ENCODE data around the gene RALGDS.
"Not testable (repeated sequence)": the region's sequence is repeated elsewhere in the genome, so short reads cannot be mapped to it uniquely, and the experiment has no call there.

RALGDS gene

DNA sequence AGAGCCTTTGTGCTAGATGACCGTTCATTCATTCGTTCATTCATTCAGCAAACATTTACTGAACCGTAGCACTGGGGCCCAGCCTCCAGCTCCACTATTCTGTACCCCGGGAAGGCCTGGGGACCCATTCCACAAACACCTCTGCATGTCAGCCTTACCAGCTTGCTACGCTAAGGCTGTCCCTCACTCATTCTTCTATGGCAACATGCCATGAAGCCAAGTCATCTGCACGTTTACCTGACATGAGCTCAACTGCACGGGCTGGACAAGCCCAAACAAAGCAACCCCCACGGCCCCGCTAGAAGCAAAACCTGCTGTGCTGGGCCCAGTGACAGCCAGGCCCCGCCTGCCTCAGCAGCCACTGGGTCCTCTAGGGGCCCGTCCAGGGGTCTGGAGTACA lies 53.2 kb downstream of the RALGDS start:
- DNase-seq (ENCODE audit: low read depth, low spot score) = no peak

DNA sequence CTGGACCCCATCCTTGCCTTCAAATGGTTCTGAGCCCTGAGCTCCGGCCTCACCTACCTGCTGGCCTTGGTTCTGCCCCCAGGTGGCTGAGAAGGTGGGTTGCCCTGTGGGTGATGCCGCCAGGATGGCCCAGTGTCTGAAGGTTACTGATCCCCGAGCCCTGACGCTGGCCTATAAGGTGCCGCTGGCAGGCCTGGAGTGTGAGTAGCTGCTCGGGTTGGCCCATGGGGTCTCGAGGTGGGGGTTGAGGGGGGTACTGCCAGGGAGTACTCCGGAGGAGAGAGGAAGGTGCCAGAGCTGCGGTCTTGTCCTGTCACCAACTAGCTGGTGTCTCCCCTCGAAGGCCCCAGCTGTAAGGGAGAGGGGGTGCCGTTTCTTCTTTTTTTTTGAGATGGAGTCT lies 54.0 kb downstream of the RALGDS start:
- no peak for DNase-seq (ENCODE audit: low read depth, low spot score)

DNA sequence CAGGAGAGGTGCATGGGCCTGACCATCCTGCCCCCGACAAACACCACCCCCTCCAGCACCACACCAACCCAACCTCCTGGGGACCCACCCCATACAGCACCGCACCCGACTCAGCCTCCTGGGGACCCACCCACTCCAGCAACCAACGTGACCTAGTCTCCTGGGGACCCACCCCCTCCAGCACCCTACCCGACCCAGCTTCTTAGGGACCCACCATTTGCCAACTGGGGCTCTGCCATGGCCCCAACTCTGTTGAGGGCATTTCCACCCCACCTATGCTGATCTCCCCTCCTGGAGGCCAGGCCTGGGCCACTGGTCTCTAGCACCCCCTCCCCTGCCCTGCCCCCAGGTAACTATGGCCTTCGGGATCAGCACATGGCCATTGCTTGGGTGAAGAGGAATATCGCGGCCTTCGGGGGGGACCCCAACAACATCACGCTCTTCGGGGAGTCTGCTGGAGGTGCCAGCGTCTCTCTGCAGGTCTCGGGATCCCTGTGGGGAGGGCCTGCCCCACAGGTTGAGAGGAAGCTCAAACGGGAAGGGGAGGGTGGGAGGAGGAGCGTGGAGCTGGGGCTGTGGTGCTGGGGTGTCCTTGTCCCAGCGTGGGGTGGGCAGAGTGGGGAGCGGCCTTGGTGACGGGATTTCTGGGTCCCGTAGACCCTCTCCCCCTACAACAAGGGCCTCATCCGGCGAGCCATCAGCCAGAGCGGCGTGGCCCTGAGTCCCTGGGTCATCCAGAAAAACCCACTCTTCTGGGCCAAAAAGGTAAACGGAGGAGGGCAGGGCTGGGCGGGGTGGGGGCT lies 54.7 kb downstream of the RALGDS start:
- no peak for DNase-seq (ENCODE audit: low read depth, low spot score)

DNA sequence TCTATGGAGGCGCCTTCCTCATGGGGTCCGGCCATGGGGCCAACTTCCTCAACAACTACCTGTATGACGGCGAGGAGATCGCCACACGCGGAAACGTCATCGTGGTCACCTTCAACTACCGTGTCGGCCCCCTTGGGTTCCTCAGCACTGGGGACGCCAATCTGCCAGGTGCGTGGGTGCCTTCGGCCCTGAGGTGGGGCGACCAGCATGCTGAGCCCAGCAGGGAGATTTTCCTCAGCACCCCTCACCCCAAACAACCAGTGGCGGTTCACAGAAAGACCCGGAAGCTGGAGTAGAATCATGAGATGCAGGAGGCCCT lies 56.0 kb downstream of the RALGDS start:
- DNase-seq (ENCODE audit: low read depth, low spot score) = no peak

DNA sequence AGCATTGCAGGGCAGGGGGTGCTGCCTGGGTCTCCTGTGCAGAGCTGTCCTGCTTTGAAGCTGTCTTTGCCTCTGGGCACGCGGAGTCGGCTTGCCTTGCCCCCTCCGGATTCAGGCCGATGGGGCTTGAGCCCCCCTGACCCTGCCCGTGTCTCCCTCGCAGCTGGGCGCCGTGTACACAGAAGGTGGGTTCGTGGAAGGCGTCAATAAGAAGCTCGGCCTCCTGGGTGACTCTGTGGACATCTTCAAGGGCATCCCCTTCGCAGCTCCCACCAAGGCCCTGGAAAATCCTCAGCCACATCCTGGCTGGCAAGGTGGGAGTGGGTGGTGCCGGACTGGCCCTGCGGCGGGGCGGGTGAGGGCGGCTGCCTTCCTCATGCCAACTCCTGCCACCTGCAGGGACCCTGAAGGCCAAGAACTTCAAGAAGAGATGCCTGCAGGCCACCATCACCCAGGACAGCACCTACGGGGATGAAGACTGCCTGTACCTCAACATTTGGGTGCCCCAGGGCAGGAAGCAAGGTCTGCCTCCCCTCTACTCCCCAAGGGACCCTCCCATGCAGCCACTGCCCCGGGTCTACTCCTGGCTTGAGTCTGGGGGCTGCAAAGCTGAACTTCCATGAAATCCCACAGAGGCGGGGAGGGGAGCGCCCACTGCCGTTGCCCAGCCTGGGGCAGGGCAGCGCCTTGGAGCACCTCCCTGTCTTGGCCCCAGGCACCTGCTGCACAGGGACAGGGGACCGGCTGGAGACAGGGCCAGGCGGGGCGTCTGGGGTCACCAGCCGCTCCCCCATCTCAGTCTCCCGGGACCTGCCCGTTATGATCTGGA lies 56.6 kb downstream of the RALGDS start:
- DNase-seq (ENCODE audit: low read depth, low spot score) = no peak

DNA sequence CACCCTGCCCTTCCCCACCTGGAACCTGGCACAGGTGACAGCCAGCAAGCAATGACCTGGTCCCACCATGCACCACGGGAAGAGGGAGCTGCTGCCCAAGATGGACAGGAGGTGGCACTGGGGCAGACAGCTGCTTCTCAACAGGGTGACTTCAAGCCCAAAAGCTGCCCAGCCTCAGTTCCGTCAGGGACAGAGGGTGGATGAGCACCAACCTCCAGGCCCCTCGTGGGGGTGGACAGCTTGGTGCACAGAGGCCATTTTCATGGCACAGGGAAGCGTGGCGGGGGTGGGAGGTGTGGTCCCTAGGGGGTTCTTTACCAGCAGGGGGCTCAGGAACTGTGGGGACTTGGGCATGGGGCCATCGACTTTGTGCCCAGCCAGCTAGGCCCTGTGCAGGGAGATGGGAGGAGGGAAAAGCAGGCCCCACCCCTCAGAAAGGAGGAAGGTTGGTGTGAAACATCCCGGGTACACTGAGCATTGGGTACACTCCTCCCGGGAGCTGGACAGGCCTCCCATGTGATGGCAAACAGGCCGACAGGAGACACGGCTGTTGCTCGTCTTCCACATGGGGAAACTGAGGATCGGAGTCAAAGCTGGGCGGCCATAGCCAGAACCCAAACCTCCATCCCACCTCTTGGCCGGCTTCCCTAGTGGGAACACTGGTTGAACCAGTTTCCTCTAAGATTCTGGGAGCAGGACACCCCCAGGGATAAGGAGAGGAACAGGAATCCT lies 57.4 kb downstream of the RALGDS start:
- DNase-seq (ENCODE audit: low read depth, low spot score) = no peak

DNA sequence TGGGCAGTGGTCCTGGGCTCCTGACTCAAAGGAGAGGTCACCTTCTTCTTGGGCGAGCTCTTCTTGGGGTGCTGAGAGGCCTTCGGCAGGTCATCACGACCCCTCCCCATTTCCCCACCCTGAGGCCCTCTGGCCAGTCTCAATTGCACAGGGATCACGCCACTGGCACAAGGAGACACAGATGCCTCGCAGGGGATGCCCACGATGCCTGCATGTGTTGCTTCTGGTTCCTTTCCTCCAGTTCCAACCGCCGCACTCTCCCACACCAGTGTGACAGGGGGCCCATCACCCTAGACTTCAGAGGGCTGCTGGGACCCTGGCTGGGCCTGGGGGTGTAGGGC lies 57.9 kb downstream of the RALGDS start:
- DNase-seq (ENCODE audit: low read depth, low spot score) = no peak

DNA sequence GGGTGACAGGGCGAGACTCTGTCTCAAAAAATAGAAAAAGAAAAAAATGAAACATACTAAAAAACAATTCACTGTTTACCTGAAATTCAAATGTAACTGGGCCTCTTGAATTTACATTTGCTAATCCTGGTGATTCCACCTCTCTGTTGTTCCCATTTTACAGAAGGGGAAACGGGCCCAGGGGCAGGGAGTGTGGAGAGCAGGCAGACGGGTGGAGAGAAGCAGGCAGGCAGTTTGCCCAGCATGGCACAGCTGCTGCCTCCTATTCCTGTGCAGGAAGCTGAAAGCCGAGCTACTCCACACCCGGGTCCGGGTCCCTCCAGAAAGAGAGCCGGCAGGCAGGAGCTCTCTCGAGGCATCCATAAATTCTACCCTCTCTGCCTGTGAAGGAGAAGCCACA lies 58.5 kb downstream of the RALGDS start:
- not testable (repeated sequence) for DNase-seq (ENCODE audit: low read depth, low spot score)

DNA sequence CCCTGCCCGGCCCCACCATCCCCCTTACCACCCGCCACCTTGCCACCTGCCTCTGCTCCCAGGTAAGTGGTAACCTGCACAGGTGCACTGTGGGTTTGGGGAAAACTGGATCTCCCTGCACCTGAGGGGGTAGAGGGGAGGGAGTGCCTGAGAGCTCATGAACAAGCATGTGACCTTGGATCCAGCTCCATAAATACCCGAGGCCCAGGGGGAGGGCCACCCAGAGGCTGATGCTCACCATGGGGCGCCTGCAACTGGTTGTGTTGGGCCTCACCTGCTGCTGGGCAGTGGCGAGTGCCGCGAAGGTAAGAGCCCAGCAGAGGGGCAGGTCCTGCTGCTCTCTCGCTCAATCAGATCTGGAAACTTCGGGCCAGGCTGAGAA lies 59.3 kb downstream of the RALGDS start, which contains the start of gene CEL:
Gene CEL (plus strand): TSS at position 218 of the 382 bp plus-strand sequence. CDS start 22 bp downstream, at position 240.
- DNase-seq (ENCODE audit: low read depth, low spot score) = not testable (repeated sequence)

DNA sequence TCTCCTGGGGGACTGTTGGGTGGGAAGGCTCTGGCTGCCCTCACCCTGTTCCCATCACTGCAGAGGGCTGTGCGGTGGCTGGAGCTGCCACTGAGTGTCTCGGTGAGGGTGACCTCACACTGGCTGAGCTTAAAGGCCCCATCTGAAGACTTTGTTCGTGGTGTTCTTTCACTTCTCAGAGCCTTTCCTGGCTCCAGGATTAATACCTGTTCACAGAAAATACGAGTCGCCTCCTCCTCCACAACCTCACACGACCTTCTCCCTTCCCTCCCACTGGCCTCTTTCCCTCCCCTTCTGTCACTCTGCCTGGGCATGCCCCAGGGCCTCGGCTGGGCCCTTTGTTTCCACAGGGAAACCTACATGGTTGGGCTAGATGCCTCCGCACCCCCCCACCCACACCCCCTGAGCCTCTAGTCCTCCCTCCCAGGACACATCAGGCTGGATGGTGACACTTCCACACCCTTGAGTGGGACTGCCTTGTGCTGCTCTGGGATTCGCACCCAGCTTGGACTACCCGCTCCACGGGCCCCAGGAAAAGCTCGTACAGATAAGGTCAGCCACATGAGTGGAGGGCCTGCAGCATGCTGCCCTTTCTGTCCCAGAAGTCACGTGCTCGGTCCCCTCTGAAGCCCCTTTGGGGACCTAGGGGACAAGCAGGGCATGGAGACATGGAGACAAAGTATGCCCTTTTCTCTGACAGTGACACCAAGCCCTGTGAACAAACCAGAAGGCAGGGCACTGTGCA lies 59.8 kb downstream of the RALGDS start:
- not testable (repeated sequence) for DNase-seq (ENCODE audit: low read depth, low spot score)

DNA sequence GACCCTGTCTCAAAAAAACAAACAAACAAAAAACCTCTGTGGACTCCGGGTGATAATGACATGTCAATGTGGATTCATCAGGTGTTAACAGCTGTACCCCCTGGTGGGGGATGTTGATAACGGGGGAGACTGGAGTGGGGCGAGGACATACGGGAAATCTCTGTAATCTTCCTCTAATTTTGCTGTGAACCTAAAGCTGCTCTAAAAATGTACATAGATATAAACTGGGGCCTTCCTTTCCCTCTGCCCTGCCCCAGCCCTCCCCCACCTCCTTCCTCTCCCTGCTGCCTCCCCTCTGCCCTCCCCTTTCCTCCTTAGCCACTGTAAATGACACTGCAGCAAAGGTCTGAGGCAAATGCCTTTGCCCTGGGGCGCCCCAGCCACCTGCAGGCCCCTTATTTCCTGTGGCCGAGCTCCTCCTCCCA lies 60.6 kb downstream of the RALGDS start:
- no peak for DNase-seq (ENCODE audit: low read depth, low spot score)

DNA sequence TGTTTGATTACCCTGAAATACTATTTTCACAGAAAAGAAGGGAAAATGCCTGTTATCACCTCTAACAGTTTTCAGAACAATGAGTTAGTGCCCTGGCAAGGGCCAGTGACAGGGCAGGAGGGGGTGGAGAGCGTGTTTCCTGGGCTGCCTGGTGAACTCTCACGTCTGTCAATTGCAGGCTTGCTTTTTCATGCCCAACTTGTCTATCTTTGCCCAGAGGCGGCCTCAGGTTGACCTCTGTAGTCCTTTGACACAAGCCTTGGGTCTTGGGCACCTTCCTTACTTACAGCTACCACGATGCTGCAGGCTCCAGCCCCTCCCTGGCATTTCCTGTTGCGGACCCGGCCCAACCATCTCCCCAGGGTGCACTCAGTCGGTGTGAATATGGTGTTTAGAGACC lies 61.4 kb downstream of the RALGDS start:
- no peak for DNase-seq (ENCODE audit: low read depth, low spot score)

DNA sequence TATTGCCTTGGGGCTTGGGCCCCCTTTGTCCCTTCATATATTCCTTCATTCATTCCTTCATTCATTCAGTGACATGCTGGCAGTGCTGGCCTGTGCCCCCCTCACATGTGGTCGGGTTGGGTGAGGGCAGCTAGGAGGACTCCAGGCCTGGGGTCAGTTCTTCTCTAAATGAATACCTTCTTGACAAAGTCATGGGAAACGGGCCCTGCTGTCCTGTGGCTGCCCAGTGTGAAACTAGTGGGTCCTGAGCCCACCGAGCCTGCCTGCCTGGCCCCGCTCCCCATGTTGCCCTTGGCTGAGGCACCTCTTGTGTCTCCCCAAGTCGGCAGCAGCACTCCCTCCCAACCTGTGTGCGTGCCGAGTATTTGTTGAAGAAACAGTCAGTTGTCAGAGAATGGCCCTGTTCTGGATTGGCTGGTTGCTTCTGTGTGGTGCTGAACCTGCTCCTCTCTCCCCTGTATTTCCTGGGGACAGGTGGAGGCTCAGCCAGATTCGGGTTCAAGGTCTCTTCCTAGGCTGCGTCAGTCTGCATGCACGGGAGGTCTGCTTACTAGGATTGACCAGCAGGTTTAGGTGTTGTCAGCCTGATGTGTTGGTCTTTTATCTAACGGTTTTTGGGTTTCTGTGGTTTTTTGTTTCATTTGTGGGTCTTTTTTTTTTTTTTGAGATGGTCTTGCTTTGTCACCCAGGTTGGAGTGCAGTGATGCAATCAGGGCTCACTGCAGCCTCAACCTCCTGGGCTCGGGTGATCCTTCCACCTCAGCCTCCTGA lies 62.3 kb downstream of the RALGDS start:
- no peak for DNase-seq (ENCODE audit: low read depth, low spot score)

DNA sequence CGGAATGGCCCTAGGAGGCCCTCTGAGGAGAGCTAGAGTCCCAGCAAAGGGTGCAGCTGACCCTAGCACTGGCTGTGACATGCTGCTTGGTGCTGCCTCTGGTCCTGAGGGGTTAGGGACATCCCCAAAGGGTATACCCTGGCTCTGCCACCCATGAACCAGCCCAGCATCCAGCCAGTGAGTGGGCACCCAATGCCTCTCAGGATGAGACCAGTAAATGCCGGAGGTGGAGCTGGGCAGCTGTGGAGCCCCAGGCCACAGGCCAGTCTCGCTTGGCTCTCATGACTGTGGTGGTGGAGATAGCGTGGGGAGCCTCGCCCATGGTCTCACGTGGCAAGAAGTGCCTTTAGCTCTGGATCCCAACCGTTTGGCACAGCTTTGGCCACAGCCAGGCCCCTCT lies 63.0 kb downstream of the RALGDS start:
- DNase-seq (ENCODE audit: low read depth, low spot score) = no peak

DNA sequence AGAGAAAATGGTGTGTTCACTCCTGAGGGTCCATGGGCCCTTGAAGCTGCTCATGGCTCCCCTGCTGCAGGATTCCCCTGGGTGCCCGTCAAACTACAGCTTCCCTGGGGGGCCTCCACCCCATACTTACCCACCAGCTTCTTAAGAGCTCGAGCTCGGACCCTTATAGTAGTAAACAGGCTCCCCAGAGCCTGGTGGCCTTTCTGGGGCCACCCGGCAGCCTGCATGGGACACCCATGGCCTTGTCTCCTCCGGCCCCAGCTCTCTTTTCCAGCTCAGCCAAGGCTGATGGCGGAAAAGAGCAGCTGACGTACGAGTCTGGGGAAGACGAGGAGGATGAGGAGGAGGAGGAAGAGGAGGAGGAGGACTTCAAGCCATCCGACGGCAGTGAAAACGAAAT lies 63.5 kb downstream of the RALGDS start:
- no peak for DNase-seq (ENCODE audit: low read depth, low spot score)

DNA sequence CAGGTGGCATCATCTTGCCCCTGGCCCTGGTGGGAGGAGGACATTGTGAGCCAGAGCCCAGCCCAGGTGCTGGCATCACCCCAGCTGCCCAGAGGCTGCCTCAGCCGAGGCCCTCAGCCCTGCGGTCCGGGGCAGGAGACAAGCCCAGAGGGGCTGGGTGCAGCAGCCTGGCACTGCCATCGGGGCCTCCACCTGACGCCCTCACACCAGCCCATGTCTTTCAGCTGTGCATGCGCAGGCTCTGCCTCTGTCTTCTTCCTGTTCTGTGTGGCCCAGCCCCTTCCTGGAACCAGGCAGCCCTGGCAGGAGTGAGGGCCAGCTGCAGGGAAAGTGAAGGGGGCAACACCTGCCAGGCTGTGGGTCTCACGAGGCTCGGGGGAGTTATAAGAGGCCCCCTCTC lies 64.0 kb downstream of the RALGDS start:
- DNase-seq (ENCODE audit: low read depth, low spot score) = no peak

DNA sequence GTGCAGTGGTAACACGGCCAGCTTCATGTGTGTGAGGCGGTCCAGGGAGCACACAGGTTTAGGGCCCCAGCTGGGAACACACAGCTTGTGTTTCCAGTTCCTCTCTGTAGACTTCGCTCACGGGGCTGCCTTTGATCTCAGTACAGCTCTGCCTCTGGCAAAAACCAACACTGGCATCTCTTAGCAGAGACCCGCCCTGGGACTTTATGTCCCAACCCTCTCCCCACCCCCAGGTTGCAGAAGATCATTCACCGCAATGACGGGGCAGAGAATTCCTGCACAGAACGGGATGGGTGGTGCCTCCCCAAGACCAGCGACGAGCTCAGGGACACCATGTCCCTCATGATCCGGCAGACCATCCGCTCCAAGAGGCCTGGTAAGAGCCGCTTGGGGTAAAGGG lies 64.5 kb downstream of the RALGDS start:
- no peak for DNase-seq (ENCODE audit: low read depth, low spot score)

DNA sequence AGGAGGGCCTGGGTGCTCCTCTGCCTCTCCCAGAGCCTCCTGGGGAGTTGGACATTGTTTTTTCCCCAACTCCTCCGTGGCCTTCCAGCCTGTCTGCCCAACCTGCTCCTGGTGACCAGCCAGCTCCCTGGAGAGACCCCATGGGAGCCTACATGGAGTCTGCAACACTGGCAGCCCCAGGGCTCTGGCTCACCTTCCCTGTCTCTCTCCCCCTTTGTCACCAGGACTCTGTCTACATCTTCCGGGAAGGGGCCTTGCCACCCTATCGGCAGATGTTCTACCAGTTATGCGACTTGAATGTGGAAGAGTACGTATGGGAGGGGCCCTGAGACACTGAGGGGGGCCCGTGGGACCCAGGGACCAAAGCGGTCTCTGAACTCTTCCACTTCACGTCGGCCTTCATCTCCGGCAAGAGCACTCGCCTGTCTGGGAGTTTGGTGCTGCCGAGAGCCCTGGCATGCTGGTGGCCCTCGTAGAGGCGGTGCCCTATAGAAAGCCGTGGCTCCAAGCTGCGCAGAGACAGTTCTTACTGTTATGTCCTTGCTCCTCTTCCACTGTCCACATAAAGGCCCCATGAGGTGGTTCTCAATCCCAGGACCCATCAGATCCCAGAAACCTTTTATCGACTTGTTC lies 65.1 kb downstream of the RALGDS start:
- DNase-seq (ENCODE audit: low read depth, low spot score) = no peak

DNA sequence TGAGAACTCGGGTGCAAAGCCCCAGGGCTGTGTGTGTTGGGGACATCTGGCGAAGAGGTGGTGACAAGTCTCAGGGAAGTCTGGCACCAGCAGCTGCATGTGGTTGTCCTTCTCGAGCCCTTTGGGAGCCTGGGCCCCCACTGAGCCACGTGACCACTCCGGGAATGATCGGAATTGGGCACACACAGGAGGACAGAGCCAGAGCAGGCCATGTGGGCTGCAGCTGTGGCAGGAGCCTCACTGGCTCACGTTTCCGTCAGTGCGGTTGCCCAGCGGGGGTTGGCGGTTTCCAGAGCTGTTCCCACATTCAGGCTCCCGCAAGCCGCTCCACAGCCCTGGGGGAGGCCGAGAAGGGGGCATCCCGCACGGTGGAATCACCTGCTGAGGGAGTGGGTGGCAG lies 66.1 kb downstream of the RALGDS start:
- DNase-seq (ENCODE audit: low read depth, low spot score) = no peak

DNA sequence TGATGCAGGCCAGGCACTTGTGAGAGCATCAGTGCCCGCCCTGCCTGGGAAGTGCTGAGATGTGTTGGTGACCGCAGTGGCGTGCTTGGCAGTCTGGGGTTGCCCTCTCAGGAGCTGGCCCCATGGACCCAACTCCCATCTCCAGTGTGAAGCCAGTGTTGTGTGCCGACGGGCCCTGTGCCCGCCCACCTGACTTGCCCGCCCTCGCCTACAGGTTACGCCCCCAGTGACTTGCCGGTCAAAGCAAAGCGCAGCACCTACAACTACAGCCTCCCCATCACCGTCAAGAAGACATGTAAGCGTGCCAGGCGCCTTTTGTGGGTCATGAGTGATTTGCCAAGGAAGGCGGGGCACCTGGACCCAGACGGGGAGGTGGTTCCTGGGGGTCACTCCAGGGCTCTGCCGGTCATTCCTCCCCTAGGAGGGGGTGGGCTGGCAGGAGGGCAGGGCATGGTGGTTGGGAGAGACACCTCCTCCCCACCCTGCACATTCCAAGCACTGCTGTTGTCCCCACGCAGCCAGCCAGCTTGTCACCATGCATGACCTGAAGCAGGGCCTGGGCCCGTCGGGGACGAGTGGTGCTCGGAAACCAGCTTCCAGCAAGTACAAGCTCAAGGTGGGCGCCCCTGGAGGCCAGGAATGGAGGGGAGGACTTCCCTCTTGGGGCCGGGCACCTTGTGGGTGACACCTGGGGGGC lies 66.7 kb downstream of the RALGDS start:
- no peak for DNase-seq (ENCODE audit: low read depth, low spot score)
